K562 (cell line): ENCODE data around the gene ASB4. TPM values are rescaled to one million over a fixed set of nuclear protein-coding genes. Genes with fewer than 3 reads are reported as not detected.

ENCODE experiments used
- ATF1 ChIP-seq, 2 experiments: fragments of 450-650 bp in 1 of 2; IDR thresholded peaks; 2 replicates each; pipeline ENCODE4 v1.6.1; 2016; ENCODE audit warnings: missing compliant biosample characterization in 1 of 2, missing genetic modification characterization in 1 of 2
- CC2D1A ChIP-seq: fragments of 450-650 bp; IDR thresholded peaks from 2 replicates; pipeline ENCODE4 v1.6.1; 2017; ENCODE audit warnings: mild to moderate bottlenecking
- CSDE1 ChIP-seq, 2 experiments: fragments of 450-650 bp; IDR thresholded peaks; 2 replicates each; pipeline ENCODE4 v1.6.1; 2016; ENCODE audit warnings: mild to moderate bottlenecking in 1 of 2
- E4F1 ChIP-seq: fragments of 250-450 bp; sonication (Bioruptor Pico); IDR thresholded peaks from 2 replicates; pipeline ENCODE4 v1.5.0; 2021; ENCODE audit warnings: mild to moderate bottlenecking, borderline replicate concordance
- ELF1 ChIP-seq: fragments of 200-800 bp; sonication (Bioruptor generic); IDR thresholded peaks from 2 replicates; pipeline ENCODE4 v1.6.1; 2016; ENCODE audit warnings: missing genetic modification characterization, missing compliant biosample characterization
- PREB ChIP-seq: sonication (generic); formaldehyde crosslinking; IDR thresholded peaks from 2 replicates; pipeline ENCODE4 v1.8.1; 2023; ENCODE audit warnings: mild to moderate bottlenecking, missing genetic modification reagents
- RAD21 ChIP-seq, 2 experiments: fragments of 250-450 bp in 1 of 2; fragments of 450-650 bp in 1 of 2; sonication (Bioruptor Pico) in 1 of 2; formaldehyde crosslinking in 1 of 2; IDR thresholded peaks in 1 of 2; conservative IDR thresholded peaks in 1 of 2; 2 replicates each; pipeline versions ENCODE4 v1.4.0 to v1.8.0; 2020 to 2022; ENCODE audit warnings: mild to moderate bottlenecking in 2 of 2, moderate library complexity in 1 of 2
- THRAP3 ChIP-seq: fragments of 450-650 bp; IDR thresholded peaks from 2 replicates; pipeline ENCODE4 v1.6.1; 2016; ENCODE audit warnings: mild to moderate bottlenecking, inconsistent platforms, borderline replicate concordance
- WHSC1 ChIP-seq: IDR thresholded peaks from one replicate; pipeline ENCODE4 v1.6.1; 2012; ENCODE audit warnings: low read length, control low read depth, inconsistent platforms
- ZBTB12 ChIP-seq: fragments of 250-450 bp; sonication (Bioruptor Pico); IDR thresholded peaks from 2 replicates; pipeline ENCODE4 v1.4.0; 2020
- ZFP1 ChIP-seq: fragments of 450-650 bp; formaldehyde crosslinking; IDR thresholded peaks from 2 replicates; pipeline ENCODE4 v1.4.0; 2020; ENCODE audit warnings: mild to moderate bottlenecking, mixed read lengths
- ZNF551 ChIP-seq: fragments of 250-450 bp; sonication (Bioruptor Pico); IDR thresholded peaks from 2 replicates; pipeline ENCODE4 v1.5.0; 2021; ENCODE audit warnings: mild to moderate bottlenecking, moderate library complexity
- polyA plus RNA-seq, 8 experiments: library from polyadenylated mRNA; depleted of rRNA in 4 of 8; stranded (reverse) in 5 of 8; unstranded in 3 of 8; fragments of >200 nt; fragmentation: Nextera tagmentation in 2 of 8; fragmentation: Illumina TruSeq in 1 of 8; extraction: Ambion mirVana in 2 of 8; extraction: Trizol in 1 of 8; gene quantifications; 2 replicates each; pipeline versions ENCODE4 v1.2.1 to v1.2.3, GENCODE V29; 2011 to 2014; ENCODE audit warnings: inconsistent platforms in 1 of 8, missing spikeins in 1 of 8
- total RNA-seq, 7 experiments: library from RNA; depleted of rRNA in 6 of 7; stranded (reverse); fragments of >200 nt in 6 of 7; fragmentation: Illumina TruSeq in 2 of 7; extraction: Trizol in 2 of 7; gene quantifications; 2 replicates each; pipeline versions ENCODE4 v1.2.1 to v1.2.3, GENCODE V29; 2011 to 2021; ENCODE audit warnings: low replicate concordance in 1 of 7
- TF ChIP-seq, protein P1 (sequence below): IDR thresholded peaks from 2 replicates; pipeline ENCODE4 v1.6.1; 2014; ENCODE audit warnings: antibody characterized with exemption
- TF ChIP-seq, protein P2 (sequence below): fragments of 450-650 bp; IDR thresholded peaks from 2 replicates; pipeline ENCODE4 v1.6.1; 2018; ENCODE audit not compliant: partially characterized antibody
- TF ChIP-seq, protein P3 (sequence below), 2 experiments: fragments of 450-650 bp; conservative IDR thresholded peaks; 2 replicates each; pipeline ENCODE4 v1.6.1; 2017; ENCODE audit warnings: mild to moderate bottlenecking in 2 of 2, moderate library complexity in 2 of 2

The ASB4 gene
- total and polyA plus RNA-seq, 9 of the 15 experiments (the other 6 are each of a cell fraction or from before 2014, with no cell fraction given): 0.03 to 0.07 TPM; not detected in 7

DNA sequence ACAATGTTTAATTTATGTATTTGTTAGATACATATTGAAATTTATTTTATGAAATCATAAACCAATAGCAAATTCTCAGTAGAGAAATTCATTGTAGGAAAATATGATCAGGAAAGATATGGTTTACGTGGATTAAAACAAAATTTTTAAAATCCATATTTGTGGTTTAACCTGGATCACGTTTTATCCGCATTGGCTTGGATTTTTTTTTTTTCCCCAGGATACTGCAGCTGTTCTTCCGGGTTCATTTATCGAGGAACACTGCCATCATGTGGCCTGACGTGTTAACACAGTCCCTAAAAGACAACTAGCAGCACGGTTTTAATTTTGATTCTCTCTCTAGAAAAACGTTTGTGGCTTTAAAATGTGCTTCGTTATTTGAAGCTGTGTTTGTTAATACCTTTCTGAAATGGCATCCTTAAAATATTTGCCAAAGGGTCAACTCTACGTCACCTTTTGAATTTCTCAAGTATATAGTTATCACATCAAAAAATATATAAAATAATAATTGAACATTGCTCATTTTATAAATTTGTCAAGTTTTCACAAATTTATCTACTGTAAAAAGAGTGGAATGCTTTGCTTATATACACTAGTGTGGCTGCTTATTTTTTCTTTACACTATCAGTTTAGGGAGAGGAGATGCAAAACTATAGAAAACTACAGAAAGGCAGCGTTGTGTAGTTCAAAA, 8.7 kb upstream of the ASB4 start (continued):
- TF ChIP-seq E4F1 (CRISPR knock-in tag) (no peak), ZNF551 (CRISPR knock-in tag) (no peak), THRAP3 (no peak), WHSC1 (no peak), RAD21 (CRISPR knock-in tag; conservative IDR thresholded peaks at IDR 0.05 in 1 of 2, IDR thresholded peaks at IDR 0.05 in 1 of 2) (peak; percentile 82 to 85), PREB (CRISPR knock-in tag) (no peak), CC2D1A (0 out of 2 replicates have a peak, but pooled peaks have one; percentile 21), ATF1 (CRISPR knock-in tag; IDR thresholded peaks at IDR 0.05) (no peak), ATF1 (tag; IDR thresholded peaks at IDR 0.05) (0 out of 2 replicates have a peak, but pooled peaks have one; percentile 25), ELF1 (tag) (peak; percentile 77), ZBTB12 (CRISPR knock-in tag) (no peak), CSDE1 (IDR thresholded peaks at IDR 0.05) (no peak), ZFP1 (no peak)
- TF ChIP-seq, protein P1, sequence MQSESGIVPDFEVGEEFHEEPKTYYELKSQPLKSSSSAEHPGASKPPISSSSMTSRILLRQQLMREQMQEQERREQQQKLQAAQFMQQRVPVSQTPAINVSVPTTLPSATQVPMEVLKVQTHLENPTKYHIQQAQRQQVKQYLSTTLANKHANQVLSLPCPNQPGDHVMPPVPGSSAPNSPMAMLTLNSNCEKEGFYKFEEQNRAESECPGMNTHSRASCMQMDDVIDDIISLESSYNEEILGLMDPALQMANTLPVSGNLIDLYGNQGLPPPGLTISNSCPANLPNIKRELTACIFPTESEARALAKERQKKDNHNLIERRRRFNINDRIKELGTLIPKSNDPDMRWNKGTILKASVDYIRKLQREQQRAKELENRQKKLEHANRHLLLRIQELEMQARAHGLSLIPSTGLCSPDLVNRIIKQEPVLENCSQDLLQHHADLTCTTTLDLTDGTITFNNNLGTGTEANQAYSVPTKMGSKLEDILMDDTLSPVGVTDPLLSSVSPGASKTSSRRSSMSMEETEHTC: no peak
- TF ChIP-seq, protein P2, sequence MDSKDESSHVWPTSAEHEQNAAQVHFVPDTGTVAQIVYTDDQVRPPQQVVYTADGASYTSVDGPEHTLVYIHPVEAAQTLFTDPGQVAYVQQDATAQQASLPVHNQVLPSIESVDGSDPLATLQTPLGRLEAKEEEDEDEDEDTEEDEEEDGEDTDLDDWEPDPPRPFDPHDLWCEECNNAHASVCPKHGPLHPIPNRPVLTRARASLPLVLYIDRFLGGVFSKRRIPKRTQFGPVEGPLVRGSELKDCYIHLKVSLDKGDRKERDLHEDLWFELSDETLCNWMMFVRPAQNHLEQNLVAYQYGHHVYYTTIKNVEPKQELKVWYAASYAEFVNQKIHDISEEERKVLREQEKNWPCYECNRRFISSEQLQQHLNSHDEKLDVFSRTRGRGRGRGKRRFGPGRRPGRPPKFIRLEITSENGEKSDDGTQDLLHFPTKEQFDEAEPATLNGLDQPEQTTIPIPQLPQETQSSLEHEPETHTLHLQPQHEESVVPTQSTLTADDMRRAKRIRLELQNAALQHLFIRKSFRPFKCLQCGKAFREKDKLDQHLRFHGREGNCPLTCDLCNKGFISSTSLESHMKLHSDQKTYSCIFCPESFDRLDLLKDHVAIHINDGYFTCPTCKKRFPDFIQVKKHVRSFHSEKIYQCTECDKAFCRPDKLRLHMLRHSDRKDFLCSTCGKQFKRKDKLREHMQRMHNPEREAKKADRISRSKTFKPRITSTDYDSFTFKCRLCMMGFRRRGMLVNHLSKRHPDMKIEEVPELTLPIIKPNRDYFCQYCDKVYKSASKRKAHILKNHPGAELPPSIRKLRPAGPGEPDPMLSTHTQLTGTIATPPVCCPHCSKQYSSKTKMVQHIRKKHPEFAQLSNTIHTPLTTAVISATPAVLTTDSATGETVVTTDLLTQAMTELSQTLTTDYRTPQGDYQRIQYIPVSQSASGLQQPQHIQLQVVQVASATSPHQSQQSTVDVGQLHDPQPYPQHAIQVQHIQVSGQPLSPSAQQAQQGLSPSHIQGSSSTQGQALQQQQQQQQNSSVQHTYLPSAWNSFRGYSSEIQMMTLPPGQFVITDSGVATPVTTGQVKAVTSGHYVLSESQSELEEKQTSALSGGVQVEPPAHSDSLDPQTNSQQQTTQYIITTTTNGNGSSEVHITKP: no peak
- TF ChIP-seq, protein P3, sequence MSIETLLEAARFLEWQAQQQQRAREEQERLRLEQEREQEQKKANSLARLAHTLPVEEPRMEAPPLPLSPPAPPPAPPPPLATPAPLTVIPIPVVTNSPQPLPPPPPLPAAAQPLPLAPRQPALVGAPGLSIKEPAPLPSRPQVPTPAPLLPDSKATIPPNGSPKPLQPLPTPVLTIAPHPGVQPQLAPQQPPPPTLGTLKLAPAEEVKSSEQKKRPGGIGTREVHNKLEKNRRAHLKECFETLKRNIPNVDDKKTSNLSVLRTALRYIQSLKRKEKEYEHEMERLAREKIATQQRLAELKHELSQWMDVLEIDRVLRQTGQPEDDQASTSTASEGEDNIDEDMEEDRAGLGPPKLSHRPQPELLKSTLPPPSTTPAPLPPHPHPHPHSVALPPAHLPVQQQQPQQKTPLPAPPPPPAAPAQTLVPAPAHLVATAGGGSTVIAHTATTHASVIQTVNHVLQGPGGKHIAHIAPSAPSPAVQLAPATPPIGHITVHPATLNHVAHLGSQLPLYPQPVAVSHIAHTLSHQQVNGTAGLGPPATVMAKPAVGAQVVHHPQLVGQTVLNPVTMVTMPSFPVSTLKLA (conservative IDR thresholded peaks at IDR 0.05): no peak
